ENCODE results near the gene CADM2.

CADM2 gene

GRCh38 chr3:86046436-86047136 lies 1087.8 kb downstream of the CADM2 start:
- DNase-seq, result no peak

- no peak for DNase-seq
Measured at GRCh38 chr3:86047161-86047560, 1088.4 kb downstream of the CADM2 start.

- no peak for DNase-seq
Measured at GRCh38 chr3:86051058-86051457, 1092.3 kb downstream of the CADM2 start.

GRCh38 chr3:86056032-86056431 lies 1097.2 kb downstream of the CADM2 start:
- no peak for DNase-seq

- no peak for DNase-seq
Measured at GRCh38 chr3:86056962-86057361, 1098.2 kb downstream of the CADM2 start.

GRCh38 chr3:86073799-86074198 lies 1115.0 kb downstream of the CADM2 start:
- DNase-seq, result no peak

GRCh38 chr3:86087160-86087871 lies 1128.5 kb downstream of the CADM2 start:
- DNase-seq, result no peak

GRCh38 chr3:86104154-86104553 lies 1145.4 kb downstream of the CADM2 start:
- no peak for DNase-seq

GRCh38 chr3:86109434-86109833 lies 1150.6 kb downstream of the CADM2 start:
- DNase-seq, result no peak

Measured in CD4-positive, alpha-beta T cell treated with Interleukin-12 subunit alpha and Interleukin-12 subunit beta, for 1 hour (primary cell).